Hippocampal formation (tissue), 2 donors: ENCODE data around the gene PSMB7.
"Not testable (repeated sequence)": the region's sequence is repeated elsewhere in the genome, so short reads cannot be mapped to it uniquely, and the experiment has no call there.

ENCODE experiments used
- DNase-seq, 2 donors: peaks; one replicate each; lab custom pipeline; 2025; lab: John Stamatoyannopoulos, UW

The PSMB7 gene

GRCh38 chr9:124443625-124444024 is 28.4 kb upstream of the PSMB7 start:
- DNase-seq, result no peak

GRCh38 chr9:124442826-124443225 is 27.6 kb upstream of the PSMB7 start:
- DNase-seq, result no peak

- DNase-seq, result no peak
These were observed 27.1 kb upstream of the PSMB7 start for GRCh38 chr9:124442379-124442778.

GRCh38 chr9:124441291-124441690 is 26.0 kb upstream of the PSMB7 start:
- DNase-seq, result no peak

- DNase-seq, result no peak
These were observed 25.5 kb upstream of the PSMB7 start for GRCh38 chr9:124440786-124441185.

GRCh38 chr9:124439686-124440243 is 24.5 kb upstream of the PSMB7 start:
- DNase-seq, result no peak

GRCh38 chr9:124439086-124439485 is 23.8 kb upstream of the PSMB7 start:
- DNase-seq, result no peak

- no peak for DNase-seq
These were observed 22.8 kb upstream of the PSMB7 start for GRCh38 chr9:124438091-124438490.

- no peak for DNase-seq
These were observed 21.8 kb upstream of the PSMB7 start for GRCh38 chr9:124437086-124437485.

GRCh38 chr9:124436320-124436719 is 21.1 kb upstream of the PSMB7 start:
- no peak for DNase-seq

- DNase-seq, result no peak
These were observed 14.3 kb upstream of the PSMB7 start for GRCh38 chr9:124429530-124429867.

- no peak for DNase-seq
These were observed 13.7 kb upstream of the PSMB7 start for GRCh38 chr9:124428751-124429529.

GRCh38 chr9:124427281-124427680 is 12.0 kb upstream of the PSMB7 start:
- no peak for DNase-seq

GRCh38 chr9:124426361-124426760 is 11.1 kb upstream of the PSMB7 start:
- DNase-seq, result no peak

GRCh38 chr9:124425733-124426132 is 10.5 kb upstream of the PSMB7 start:
- not testable (repeated sequence) for DNase-seq

- no peak for DNase-seq
These were observed 8.3 kb upstream of the PSMB7 start for GRCh38 chr9:124423591-124423990.

- DNase-seq, result no peak
These were observed 7.9 kb upstream of the PSMB7 start for GRCh38 chr9:124423155-124423554.

- DNase-seq, result no peak
These were observed 5.8 kb upstream of the PSMB7 start for GRCh38 chr9:124420991-124421543.

- no peak for DNase-seq
These were observed 4.7 kb upstream of the PSMB7 start for GRCh38 chr9:124419832-124420489.

GRCh38 chr9:124415852-124416484 is 726 bp upstream of the PSMB7 start:
- no peak for DNase-seq

- DNase-seq, result no peak
These were observed 630 bp downstream of the PSMB7 start for GRCh38 chr9:124414612-124415011.

- DNase-seq, result no peak
These were observed 3.0 kb downstream of the PSMB7 start for GRCh38 chr9:124412228-124412575.
